ENCODE measurements around the gene SPX. TPM values are rescaled to one million over a fixed set of nuclear protein-coding genes. Genes with fewer than 3 reads are reported as not detected.

Gene SPX
- total RNA-seq, 1 donor from 2014 or later, result 9.4 TPM

DNA sequence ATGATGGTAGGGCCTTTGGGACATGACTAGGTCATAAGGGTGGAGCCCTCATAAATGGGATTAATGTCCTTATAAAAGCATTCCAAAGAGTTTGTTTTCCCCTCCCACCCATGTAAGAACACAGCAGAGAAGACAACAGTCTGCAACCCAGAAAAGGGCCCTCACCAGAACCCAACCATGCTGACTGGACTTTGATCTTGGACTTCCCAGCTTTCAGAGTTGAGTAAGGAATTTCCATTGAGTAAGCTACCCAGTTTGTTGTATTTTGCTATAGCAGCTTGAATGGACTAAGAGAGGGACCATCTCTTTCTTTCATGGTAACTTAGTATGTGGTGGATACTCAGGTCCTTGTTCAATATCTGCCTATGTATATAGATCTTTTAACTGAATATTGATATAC is 2.9 kb upstream of the SPX start:
- no peak overlapping the region for H3K4me3 ChIP-seq (ENCODE audit: low read depth, low read length)
- DNase-seq (ENCODE audit: low read depth), result no peak
- TF ChIP-seq, protein P1, sequence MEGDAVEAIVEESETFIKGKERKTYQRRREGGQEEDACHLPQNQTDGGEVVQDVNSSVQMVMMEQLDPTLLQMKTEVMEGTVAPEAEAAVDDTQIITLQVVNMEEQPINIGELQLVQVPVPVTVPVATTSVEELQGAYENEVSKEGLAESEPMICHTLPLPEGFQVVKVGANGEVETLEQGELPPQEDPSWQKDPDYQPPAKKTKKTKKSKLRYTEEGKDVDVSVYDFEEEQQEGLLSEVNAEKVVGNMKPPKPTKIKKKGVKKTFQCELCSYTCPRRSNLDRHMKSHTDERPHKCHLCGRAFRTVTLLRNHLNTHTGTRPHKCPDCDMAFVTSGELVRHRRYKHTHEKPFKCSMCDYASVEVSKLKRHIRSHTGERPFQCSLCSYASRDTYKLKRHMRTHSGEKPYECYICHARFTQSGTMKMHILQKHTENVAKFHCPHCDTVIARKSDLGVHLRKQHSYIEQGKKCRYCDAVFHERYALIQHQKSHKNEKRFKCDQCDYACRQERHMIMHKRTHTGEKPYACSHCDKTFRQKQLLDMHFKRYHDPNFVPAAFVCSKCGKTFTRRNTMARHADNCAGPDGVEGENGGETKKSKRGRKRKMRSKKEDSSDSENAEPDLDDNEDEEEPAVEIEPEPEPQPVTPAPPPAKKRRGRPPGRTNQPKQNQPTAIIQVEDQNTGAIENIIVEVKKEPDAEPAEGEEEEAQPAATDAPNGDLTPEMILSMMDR (IDR thresholded peaks at IDR 0.05; ENCODE audit: insufficient read depth, low read length, poor library complexity, severe bottlenecking), result no peak
- H3K27me3 ChIP-seq (ENCODE audit: control insufficient read depth, insufficient read depth, low read length), result no peaks in the 10 kb centered on the region
- H3K36me3 ChIP-seq (ENCODE audit: control insufficient read depth, insufficient read depth, low read length), result no peaks in the 10 kb centered on the region

DNA sequence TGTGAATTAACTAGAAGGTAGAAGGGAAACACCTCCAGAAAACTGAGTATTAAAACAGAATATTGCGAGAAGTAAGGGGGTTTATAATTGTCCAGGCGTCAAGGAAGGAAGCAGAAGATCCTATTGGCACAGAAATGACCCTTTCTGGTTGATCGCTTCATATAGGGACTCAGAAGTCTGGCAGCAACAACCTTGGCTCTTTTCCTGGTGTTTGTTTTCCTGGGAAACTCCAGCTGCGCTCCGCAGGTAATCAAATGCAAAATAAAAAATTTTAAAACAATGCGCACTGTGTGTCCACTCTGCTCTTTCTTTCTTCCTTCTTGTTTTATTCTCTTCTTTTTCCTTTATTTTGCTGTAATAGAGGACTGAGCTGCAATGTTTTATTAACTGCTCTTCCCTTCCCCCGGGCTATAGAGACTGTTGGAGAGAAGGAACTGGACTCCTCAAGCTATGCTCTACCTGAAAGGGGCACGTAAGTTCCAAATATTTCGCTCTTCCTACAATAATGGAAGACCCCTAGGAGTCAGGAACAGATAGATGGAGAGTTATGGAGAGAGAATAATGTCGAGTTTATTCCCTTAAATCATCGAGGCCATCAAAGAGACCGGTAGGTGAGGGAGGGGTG is 737 bp downstream of the SPX start:
- no peaks in the 10 kb centered on the region for H3K27me3 ChIP-seq (ENCODE audit: control insufficient read depth, insufficient read depth, low read length)
- TF ChIP-seq, protein P1 (IDR thresholded peaks at IDR 0.05; ENCODE audit: insufficient read depth, low read length, poor library complexity, severe bottlenecking), result no peak
- H3K4me3 ChIP-seq (ENCODE audit: low read depth, low read length), result peak overlapping the region; percentile 68
- DNase-seq (ENCODE audit: low read depth), result no peak
- H3K36me3 ChIP-seq (ENCODE audit: control insufficient read depth, insufficient read depth, low read length), result no peaks in the 10 kb centered on the region

DNA sequence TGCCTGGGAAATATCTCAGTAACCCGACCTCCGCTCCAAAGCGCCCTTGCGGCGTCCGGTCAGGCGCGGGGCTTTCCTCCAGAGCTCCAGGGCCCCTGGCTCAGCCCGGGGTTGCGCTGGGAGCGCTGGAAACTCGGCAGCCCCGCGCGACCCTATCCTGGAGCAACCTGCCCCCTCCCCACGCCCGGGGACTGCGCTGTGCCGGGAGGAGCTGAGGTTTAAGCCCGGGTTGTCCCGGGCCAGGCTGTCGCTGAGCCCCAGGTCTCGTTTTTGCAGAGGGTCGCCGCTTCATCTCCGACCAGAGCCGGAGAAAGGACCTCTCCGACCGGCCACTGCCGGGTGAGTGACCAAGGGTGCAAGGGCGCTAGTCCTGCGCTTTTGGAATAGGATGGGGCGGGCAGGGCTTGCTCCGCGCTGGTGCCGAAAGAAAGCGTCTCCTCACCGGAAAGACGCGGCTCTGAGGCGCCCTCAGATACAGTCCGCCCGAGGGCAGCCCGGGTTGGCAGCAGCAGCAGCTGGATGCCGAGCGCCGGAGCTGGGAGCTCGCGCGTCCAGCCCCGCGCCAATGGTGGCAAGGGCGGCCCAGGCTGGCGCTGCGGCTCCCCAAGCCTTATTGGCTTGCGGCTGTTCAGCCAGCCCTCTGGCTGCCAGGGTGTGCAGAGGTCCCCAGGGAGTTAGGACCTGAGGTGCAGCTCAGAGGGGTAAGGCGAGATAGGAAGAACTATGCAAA is 1.5 kb downstream of the SPX start:
- H3K27me3 ChIP-seq (ENCODE audit: control insufficient read depth, insufficient read depth, low read length), result no peaks in the 10 kb centered on the region
- TF ChIP-seq, protein P1 (IDR thresholded peaks at IDR 0.05; ENCODE audit: insufficient read depth, low read length, poor library complexity, severe bottlenecking), result peak; percentile 4
- H3K36me3 ChIP-seq (ENCODE audit: control insufficient read depth, insufficient read depth, low read length), result no peaks in the 10 kb centered on the region
- peak overlapping the region; percentile 68 for H3K4me3 ChIP-seq (ENCODE audit: low read depth, low read length)
- DNase-seq (ENCODE audit: low read depth), result peak; percentile 16

DNA sequence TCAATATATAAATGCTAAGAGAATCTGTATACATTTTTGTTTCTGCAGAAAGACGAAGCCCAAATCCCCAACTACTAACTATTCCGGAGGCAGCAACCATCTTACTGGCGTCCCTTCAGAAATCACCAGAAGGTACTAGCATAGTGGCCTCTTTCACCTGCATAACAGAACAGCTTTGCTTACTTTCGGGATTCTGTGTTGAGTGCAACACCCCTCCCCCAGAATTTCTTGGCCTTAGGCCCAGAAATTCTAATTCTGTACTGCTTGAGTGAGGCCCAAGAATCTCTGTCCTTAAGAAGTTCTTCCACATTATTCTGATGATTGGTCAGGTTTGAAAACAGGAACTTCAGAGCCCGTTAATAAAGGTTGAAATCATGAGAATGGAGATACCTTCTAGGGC is 2.9 kb downstream of the SPX start:
- Histone ChIP-seq H3K4me3 (ENCODE audit: low read depth, low read length) (no peak overlapping the region), H3K27me3 (ENCODE audit: control insufficient read depth, insufficient read depth, low read length) (no peaks in the 10 kb centered on the region), H3K36me3 (ENCODE audit: control insufficient read depth, insufficient read depth, low read length) (no peaks in the 10 kb centered on the region)
- TF ChIP-seq, protein P1 (IDR thresholded peaks at IDR 0.05; ENCODE audit: insufficient read depth, low read length, poor library complexity, severe bottlenecking), result no peak
- peak; percentile 34 for DNase-seq (ENCODE audit: low read depth)

DNA sequence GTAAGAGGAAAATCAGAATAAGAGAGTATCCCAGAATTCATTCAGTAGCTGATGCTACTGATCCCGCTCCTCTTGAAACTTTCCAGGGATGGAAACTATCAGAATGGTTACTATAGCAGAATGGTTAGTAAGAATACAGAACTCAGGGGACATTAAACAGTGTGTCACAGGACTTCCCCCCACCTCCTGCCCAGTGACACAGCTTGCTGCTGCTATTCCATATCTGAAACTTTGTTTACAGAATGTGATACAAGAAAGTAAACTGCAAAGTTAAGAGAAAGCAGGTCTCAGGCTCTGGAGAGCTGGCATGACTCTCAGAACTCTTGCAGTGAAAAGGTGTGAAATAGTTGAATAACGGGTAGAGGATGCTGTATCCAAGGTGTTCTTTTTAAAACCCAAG is 3.4 kb downstream of the SPX start:
- no peak for DNase-seq (ENCODE audit: low read depth)
- no peak overlapping the region for H3K4me3 ChIP-seq (ENCODE audit: low read depth, low read length)
- no peaks in the 10 kb centered on the region for H3K36me3 ChIP-seq (ENCODE audit: control insufficient read depth, insufficient read depth, low read length)
- TF ChIP-seq, protein P1 (IDR thresholded peaks at IDR 0.05; ENCODE audit: insufficient read depth, low read length, poor library complexity, severe bottlenecking), result no peak
- no peaks in the 10 kb centered on the region for H3K27me3 ChIP-seq (ENCODE audit: control insufficient read depth, insufficient read depth, low read length)

All from kidney epithelial cell (primary cell).